Measurements from ENCODE around the gene PFDN1. TPM values are rescaled to one million over a fixed set of nuclear protein-coding genes. Genes with fewer than 3 reads are reported as not detected.

PFDN1 gene
- total RNA-seq, 2 donors from 2014 or later = 38.2 to 46.2 TPM

- intact Hi-C loops (cut with DNase I) = no loop called here
Measured at GRCh38 chr5:140228364-140228837, 74.5 kb downstream of the PFDN1 start.

GRCh38 chr5:140227046-140227445, 75.9 kb downstream of the PFDN1 start:
- intact Hi-C loops (cut with DNase I) = no loop called here
- DNase-seq (ENCODE audit: low spot score) = no peak

More at GRCh38 chr5:140228364-140228837, 74.5 kb downstream of the PFDN1 start:
- no peak for DNase-seq (ENCODE audit: low spot score)

GRCh38 chr5:140225396-140225795, 77.5 kb downstream of the PFDN1 start:
- DNase-seq (ENCODE audit: low spot score) = no peak
- intact Hi-C loops (cut with DNase I) = no loop called here

DNA sequence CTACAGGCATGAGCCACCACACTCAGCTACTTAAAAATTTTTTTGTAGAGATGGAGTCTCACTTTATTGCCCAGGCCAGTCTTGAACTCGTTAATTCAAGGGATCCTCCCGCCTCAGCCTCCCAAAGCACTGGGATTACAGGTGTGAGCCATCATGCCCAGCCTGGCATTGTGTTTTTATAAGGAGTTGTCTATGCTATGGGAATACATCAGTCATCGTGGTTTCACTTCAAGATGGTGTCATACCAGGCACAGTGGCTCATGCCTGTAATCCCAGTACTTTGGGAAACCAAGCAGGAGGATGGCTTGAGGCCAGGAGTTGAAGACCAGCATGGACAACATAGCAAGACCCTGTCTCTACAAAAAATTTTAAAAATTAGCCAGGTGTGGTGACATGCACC, 78.2 kb downstream of the PFDN1 start:
- intact Hi-C loops (cut with DNase I) = loop anchor here in 1 of 2 donors (5.0 kb wide), 1 partner anchor 42 kb away; no protein-coding TSS in a partner anchor
- no peak for DNase-seq (ENCODE audit: low spot score)

- intact Hi-C loops (cut with DNase I) = loop anchor here in 1 of 2 donors (5.0 kb wide), 1 partner anchor 41 kb away; no protein-coding TSS in a partner anchor
- no peak for DNase-seq (ENCODE audit: low spot score)
Measured at GRCh38 chr5:140223567-140223966, 79.3 kb downstream of the PFDN1 start.

DNA sequence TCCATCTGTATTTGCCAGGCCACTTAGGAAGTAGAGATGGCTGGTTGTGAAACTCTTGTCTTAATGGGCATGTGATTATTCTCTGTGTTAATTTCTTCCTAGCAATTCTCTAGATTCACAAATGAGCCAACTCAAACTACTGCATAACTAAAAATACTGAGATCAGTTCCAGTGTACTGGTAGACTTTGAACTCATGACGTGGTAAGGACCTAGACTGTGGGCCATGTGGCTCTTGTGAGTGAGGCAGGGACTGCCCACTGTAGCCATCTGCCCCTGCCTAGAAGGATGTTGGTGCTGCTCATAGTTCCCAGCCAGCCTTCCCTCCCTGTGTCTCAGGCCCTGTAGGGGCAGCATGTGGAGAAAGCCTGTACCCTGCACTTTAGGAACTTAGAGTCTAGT, 80.5 kb downstream of the PFDN1 start:
- DNase-seq (ENCODE audit: low spot score) = no peak
- intact Hi-C loops (cut with DNase I) = loop anchor here in 1 of 2 donors (5.0 kb wide), 1 partner anchor 40 kb away; no protein-coding TSS in a partner anchor

DNA sequence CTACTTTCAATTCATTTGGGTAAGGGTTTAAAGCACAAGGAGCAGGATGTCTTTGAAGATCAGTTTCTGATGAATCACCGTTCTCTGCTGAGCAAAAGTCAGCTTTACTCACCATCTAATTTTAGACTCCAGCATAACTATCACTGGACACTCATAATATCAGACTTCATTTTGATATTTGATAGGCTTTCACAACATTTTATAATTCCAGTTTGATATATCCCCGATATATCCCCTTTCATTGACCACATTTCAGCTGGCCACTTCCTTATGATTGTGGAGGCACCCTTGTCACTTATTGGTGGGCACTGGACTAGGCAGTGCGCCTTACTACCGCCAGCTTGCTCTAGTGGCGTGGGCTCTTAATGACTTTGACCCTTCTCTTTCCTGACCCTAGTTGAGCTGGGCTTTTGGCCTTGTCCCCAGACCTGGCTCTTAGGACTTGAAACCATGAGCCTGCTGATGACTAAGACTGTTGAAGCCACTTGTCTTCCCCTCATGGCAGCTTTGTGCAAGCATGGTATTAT, 81.1 kb downstream of the PFDN1 start:
- DNase-seq (ENCODE audit: low spot score) = no peak

GRCh38 chr5:140220698-140221064, 82.2 kb downstream of the PFDN1 start:
- DNase-seq (ENCODE audit: low spot score) = no peak
- intact Hi-C loops (cut with DNase I) = loop anchor here in 1 of 2 donors (5.0 kb wide), 1 partner anchor 38 kb away; no protein-coding TSS in a partner anchor

More for the DNA sequence above, 81.1 kb downstream of the PFDN1 start:
- intact Hi-C loops (cut with DNase I) = loop anchor here in 1 of 2 donors (5.0 kb wide), 1 partner anchor 39 kb away; no protein-coding TSS in a partner anchor

DNA sequence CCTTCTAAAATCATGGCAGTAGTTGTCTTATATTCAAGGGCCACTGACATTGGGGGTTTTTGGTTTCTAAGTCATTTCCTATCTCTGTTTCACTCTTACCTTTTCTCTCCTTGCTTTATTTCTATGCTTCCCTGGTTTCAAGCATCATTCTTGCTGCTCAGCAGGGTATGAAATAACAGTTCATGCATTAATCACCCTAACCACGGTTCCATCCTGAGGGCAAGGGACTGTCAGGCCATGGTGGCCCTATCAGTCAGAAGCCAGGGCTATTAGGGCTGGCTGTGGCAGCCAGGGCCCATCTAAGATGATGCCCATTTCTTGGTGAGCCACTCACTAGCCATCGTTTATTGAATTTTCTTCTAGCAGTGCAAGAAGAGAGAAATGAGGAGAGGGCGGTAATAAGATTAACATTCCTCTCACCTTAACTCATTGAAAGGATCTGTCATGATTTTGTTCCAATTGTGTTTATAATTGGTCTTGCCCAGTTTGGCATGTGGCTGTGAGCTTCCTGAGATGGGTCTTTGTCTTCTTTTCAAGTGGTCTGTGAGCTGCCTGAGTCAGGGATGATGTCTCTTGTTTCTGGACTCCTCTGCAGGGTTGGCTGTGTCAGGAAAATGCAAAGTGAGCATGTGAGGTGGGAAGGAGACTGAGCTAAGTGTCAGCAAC, 82.7 kb downstream of the PFDN1 start:
- intact Hi-C loops (cut with DNase I) = loop anchor here in 1 of 2 donors (5.0 kb wide), 1 partner anchor 38 kb away; no protein-coding TSS in a partner anchor
- no peak for DNase-seq (ENCODE audit: low spot score)

DNA sequence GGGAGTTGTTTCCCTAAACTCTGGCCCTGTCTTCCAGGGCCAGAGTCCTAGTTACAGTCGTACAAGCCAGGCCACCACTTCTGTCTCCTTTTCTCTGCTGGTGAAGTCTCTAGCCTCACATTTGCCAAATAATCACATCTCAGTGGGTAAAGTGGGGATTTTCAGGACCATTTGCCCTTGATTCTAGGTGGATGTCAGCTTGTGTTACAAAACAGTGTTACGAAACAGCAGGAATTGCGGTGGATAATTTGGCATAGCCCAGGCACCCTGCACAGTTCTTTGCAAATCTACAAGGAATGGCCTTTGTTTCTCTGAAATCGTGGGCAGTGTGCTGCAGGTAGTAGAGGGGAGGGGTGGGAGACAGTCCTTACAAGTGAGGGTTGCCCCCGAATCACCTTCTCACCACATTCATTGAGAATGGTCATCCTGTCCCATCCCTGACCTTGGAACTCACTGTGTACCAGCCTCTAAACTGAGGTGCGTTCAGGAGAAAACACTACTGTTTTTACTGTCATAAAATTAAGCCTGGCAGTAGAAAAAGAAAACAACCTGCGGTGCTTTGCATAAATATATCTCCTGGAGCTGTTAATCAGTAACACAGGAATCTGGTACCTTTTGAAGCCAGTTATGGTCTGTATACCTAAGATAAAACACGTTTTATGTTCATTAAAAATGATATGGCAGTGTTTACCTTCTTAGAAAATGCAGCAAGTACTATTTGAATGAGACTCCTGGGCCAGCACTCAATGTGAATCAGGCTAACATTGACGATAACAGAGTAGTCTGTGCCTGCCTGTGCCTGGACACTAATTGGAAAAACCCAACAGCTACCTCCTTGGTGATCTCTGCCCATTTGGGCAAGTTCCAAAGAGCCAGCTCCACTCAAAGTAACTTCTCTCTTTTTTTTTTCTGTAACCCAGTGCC, 83.6 kb downstream of the PFDN1 start:
- intact Hi-C loops (cut with DNase I) = no loop called here
- DNase-seq (ENCODE audit: low spot score) = no peak

DNA sequence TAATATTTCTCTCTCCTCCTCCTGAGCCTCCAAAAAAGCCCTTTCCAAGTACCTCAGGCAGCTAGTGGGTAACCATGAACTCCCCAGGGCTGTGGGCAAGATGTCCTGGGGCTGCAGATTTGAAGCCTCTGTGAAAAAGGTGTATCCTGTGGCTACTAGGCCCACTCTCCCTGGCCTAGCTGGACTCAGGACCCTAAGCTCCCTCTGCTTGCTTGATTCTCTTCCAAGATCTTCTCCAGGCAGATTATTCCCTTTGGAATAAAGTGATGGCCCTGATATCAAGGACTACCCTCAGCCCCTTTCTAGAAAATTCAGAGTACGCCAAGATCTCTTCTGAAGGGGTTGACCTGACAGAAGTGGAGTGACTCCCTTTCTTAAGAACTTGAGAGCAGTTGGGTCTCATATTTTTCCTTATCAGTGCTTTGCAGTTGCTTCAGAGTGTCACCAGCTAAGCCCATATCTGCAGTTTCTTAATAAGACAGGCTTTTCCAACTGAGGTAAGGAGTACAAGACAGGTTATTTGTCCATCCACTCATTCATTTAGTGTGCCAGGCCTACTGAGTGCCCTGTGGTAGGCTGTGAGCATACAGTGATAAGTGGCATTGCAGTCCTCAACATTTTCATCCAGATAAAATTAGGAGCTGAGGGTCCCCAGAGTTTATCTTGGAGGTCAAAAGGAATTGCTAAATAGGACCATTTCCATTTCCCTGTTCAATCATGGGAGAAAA, 85.4 kb downstream of the PFDN1 start:
- intact Hi-C loops (cut with DNase I) = no loop called here
- no peak for DNase-seq (ENCODE audit: low spot score)

DNA sequence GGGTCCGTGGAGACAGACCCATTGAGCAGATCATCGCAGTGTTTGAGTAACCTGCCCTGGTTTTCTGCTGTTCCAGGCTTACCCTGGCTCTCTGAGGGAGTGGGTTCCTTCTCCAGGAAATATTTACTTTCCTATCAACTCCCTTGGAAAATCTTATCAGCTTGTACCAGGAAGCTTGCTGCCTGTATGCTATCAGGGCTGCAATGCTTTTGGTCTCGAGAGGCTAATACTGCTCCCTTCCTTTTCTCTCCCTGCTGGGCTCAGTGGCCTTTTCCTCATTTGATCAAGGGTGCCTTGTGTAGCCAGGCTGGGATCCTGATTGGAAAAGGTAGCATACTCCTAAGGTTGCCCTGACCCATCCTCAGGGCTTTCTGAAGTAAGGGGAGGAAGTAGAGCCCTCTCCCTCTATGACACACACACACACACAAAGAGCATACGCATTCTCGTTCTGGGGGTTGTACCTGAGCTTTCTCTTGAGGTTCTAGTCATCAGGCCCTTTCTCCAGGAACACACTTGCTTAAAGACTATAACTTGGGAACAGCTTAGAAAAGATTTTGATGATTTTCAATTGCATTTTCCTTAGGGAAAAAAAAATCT, 86.3 kb downstream of the PFDN1 start:
- DNase-seq (ENCODE audit: low spot score) = no peak
- intact Hi-C loops (cut with DNase I) = no loop called here

- intact Hi-C loops (cut with DNase I) = no loop called here
- DNase-seq (ENCODE audit: low spot score) = no peak
Measured at GRCh38 chr5:140215276-140215675, 87.6 kb downstream of the PFDN1 start.

DNA sequence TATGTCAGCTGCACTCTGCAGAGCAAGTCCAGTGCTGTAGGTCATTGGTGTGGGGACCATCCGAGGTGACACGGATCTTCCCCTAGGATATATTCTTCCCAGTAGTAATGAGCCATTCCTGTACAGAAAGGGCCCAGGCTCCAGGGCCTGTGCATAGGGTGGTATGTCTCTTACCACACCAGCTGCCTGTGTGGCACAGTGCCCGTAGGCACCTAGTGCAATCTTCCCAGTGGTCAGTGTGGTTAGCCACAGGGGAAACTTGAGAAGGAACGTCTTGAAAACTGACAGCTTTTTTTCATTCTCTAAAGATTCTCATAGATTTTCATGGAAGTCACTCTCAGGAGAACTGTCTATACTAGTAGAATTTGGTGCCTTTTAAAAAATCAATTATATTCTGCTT, 88.1 kb downstream of the PFDN1 start:
- no peak for DNase-seq (ENCODE audit: low spot score)
- intact Hi-C loops (cut with DNase I) = no loop called here

DNA sequence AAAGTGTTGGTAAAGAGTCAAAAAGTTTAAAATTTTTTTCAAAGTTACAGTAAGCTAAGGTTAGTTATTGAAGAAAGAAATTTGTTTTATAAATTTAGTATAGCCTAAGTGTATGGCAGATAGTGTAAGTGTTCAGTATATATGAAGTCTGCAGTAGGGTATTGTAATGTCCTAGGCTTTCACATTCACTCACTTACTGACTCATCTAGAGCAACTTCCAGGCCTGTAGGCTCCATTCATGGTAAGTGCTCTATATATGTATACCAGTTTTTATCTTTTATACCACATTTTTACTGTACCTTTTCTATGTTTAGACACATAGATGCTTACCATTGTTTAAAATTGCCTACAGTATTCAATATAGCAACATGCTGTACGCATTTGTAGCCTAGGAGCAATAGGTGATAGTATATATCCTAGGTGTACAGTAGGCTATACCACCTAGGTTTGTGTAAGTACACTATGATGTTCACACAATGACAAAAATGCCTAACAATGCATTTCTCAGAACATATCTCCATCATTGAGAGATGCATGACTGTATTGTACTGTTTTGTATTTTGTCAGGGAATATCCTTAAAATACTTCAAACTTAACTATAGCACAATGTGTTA, 89.4 kb downstream of the PFDN1 start:
- intact Hi-C loops (cut with DNase I) = no loop called here
- no peak for DNase-seq (ENCODE audit: low spot score)

DNA sequence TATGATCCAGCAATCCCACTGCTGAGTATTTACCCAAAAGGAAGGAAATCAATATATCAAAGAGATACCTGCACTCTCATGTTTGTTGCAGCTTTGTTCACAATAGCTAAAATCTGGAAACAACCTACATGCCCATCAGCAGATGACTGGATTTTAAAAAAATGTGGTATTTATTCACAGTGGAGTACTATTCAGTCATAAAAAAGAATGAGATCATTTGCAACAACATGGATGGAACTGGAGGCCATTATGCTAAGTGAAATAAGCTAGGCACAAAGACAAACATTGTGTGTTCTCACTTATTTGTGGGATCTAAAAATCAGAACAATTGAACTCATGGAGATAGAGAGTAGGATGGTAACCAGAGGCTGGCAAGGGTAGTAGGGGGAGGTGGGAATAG, 94.8 kb downstream of the PFDN1 start:
- DNase-seq (ENCODE audit: low spot score) = no peak
- intact Hi-C loops (cut with DNase I) = no loop called here

DNA sequence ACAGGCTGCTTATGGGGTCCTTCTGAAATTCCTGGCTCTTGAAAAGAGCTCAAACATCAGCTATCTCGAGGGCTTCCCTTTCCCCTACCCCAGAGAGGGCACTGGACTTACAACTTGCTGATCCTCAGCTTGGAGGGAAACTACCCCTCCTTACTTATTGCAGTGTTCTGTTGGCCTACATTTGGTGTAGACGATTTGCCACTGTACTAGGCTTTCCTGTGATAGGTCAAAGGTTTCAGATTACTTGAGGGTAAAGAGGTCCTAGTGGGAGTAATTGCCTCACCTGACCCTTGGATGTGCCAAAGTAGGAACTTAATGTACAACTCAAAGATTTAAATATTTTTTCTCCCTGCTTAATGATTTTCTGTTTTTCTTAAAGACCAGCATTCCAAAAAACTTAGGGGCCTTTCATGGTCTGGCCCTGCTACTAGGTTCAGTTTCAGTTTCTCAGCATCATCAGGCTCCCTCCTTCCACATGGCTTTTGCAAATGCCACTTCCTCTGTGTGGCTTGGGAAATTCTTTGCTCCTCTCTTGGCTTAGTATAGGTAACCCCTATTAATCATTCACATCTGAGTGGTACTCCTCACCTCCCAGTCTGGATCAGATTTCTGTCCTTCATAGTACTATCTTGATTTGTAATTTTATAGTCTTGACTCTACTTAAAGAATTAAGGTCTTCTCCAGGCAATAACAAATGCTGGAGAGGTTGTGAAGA, 95.5 kb downstream of the PFDN1 start:
- intact Hi-C loops (cut with DNase I) = no loop called here
- no peak for DNase-seq (ENCODE audit: low spot score)

- intact Hi-C loops (cut with DNase I) = no loop called here
- DNase-seq (ENCODE audit: low spot score) = no peak
Measured at GRCh38 chr5:140205952-140206351, 96.9 kb downstream of the PFDN1 start.
